ENCODE data around the gene SNAPC4.
"Not testable (repeated sequence)": the region's sequence is repeated elsewhere in the genome, so short reads cannot be mapped to it uniquely, and the experiment has no call there.

Gene SNAPC4

GRCh38 chr9:136407911-136408310, 7.9 kb upstream of the SNAPC4 start:
- peaks cover 47 to 60% (median 53%) of the 10 kb centered on the region in 11 experiments for H3K36me3 ChIP-seq
- no peak for TF ChIP-seq Cebpa-rat (IDR thresholded peaks at IDR 0.05)
- no peak overlapping the region for H3K27ac ChIP-seq
- H3K27me3 ChIP-seq, result no peaks in the 10 kb centered on the region
- H3K9me3 ChIP-seq (replicated peaks in 1 of 11), result no peaks in the 10 kb centered on the region
- peaks cover 62 to 78% (median 70%) of the 10 kb centered on the region in 10 experiments for H3K4me1 ChIP-seq
- H3K4me3 ChIP-seq, result no peak overlapping the region
- peaks cover 28 to 60% (median 44%) of the 10 kb centered on the region in 11 experiments; a peak in 21 of 22 replicates for H4K20me1 ChIP-seq
- peak overlapping the region in 6 of 11 experiments; percentile 8 to 99 (median 25); a peak in 9 of 22 replicates for H3K4me2 ChIP-seq
- peak overlapping the region in 2 of 11 experiments; percentile 4 to 14; a peak in 1 of 22 replicates for H3K9ac ChIP-seq

GRCh38 chr9:136407061-136407460, 7.1 kb upstream of the SNAPC4 start:
- peaks cover 56 to 71% (median 63%) of the 10 kb centered on the region in 10 experiments for H3K4me1 ChIP-seq
- not testable (repeated sequence) for H3K4me2 ChIP-seq

GRCh38 chr9:136405904-136406303, 5.9 kb upstream of the SNAPC4 start:
- peaks cover 46 to 64% (median 54%) of the 10 kb centered on the region in 10 experiments for H3K4me1 ChIP-seq
- H3K9me3 ChIP-seq (replicated peaks in 1 of 11); H3K4me3 ChIP-seq; H3K27me3 ChIP-seq: not testable (repeated sequence)
- H3K4me2 ChIP-seq, result peak overlapping the region; percentile 16 to 90 (median 85); a peak in 16 of 22 replicates
- peak overlapping the region in 9 of 11 experiments; percentile 15 to 75 (median 62); a peak in 12 of 22 replicates for H3K9ac ChIP-seq
- H4K20me1 ChIP-seq, result peaks cover 11 to 49% (median 26%) of the 10 kb centered on the region in 11 experiments; a peak in 17 of 22 replicates
- peaks cover 50 to 66% (median 60%) of the 10 kb centered on the region in 11 experiments for H3K36me3 ChIP-seq
- peak overlapping the region in 2 of 11 experiments; percentile 58 to 67; a peak in 3 of 22 replicates for H3K27ac ChIP-seq

More at GRCh38 chr9:136407061-136407460, 7.1 kb upstream of the SNAPC4 start:
- not testable (repeated sequence) for H3K27me3 ChIP-seq; H3K9me3 ChIP-seq (replicated peaks in 1 of 11); H3K27ac ChIP-seq; H3K4me3 ChIP-seq
- peaks cover 44 to 58% (median 52%) of the 10 kb centered on the region in 11 experiments for H3K36me3 ChIP-seq
- peak overlapping the region in 3 of 11 experiments; percentile 1 to 34 (median 4); a peak in 2 of 22 replicates for H3K9ac ChIP-seq
- H4K20me1 ChIP-seq, result peaks cover 23 to 56% (median 35%) of the 10 kb centered on the region in 11 experiments; a peak in 19 of 22 replicates

- peaks cover 50 to 67% (median 60%) of the 10 kb centered on the region in 11 experiments for H3K36me3 ChIP-seq
- H3K4me2 ChIP-seq, result peak overlapping the region; percentile 80 to 90 (median 86)
- peak overlapping the region in 6 of 11 experiments; percentile 41 to 67 (median 58); a peak in 6 of 22 replicates for H3K27ac ChIP-seq
- H3K9ac ChIP-seq, result peak overlapping the region; percentile 24 to 75 (median 62); a peak in 15 of 22 replicates
- peak in 2 of 11 experiments; percentile 19 to 35; a peak in 1 of 22 replicates for TF ChIP-seq Cebpa-rat (IDR thresholded peaks at IDR 0.05)
- peaks cover 8 to 50% (median 23%) of the 10 kb centered on the region in 11 experiments; a peak in 16 of 22 replicates for H4K20me1 ChIP-seq
- peaks cover 46 to 67% (median 57%) of the 10 kb centered on the region in 10 experiments for H3K4me1 ChIP-seq
- H3K4me3 ChIP-seq, result no peak overlapping the region
- H3K9me3 ChIP-seq (replicated peaks in 1 of 11), result no peaks in the 10 kb centered on the region
- no peaks in the 10 kb centered on the region for H3K27me3 ChIP-seq
Measured at GRCh38 chr9:136405481-136405880, 5.5 kb upstream of the SNAPC4 start.

DNA sequence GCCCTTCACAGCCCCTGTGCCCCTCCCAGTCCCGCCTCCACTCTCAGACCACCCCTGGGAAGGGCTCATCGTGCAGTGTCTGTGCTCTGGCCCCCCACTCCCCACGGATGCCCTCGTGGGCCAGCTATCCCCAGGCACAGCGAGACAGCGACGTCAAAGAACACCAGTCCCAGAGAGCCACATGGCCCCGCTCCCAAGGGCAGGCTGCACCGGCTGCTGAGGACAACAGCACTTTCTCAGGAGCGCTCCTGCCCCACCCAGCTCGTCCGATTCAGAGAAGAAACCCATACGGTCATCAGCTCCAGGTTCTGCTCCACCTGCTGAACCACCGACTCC, 4.8 kb upstream of the SNAPC4 start:
- H3K27me3 ChIP-seq, result no peaks in the 10 kb centered on the region
- peak overlapping the region; percentile 24 to 75 (median 62); a peak in 21 of 22 replicates for H3K9ac ChIP-seq
- H3K27ac ChIP-seq, result peak overlapping the region in 10 of 11 experiments; percentile 3 to 67 (median 58); a peak in 16 of 22 replicates
- no peaks in the 10 kb centered on the region for H3K9me3 ChIP-seq (replicated peaks in 1 of 11)
- peaks cover 43 to 67% (median 59%) of the 10 kb centered on the region in 10 experiments for H3K4me1 ChIP-seq
- H3K4me2 ChIP-seq, result peak overlapping the region; percentile 80 to 90 (median 86)
- H4K20me1 ChIP-seq, result peaks cover 10 to 51% (median 25%) of the 10 kb centered on the region in 11 experiments; a peak in 17 of 22 replicates
- peak overlapping the region in 4 of 10 experiments; percentile 2 to 33 (median 18); a peak in 2 of 20 replicates for H3K4me3 ChIP-seq
- H3K36me3 ChIP-seq, result peaks cover 50 to 67% (median 60%) of the 10 kb centered on the region in 11 experiments
- TF ChIP-seq Cebpa-rat (IDR thresholded peaks at IDR 0.05), result no peak

GRCh38 chr9:136403915-136404800, 4.2 kb upstream of the SNAPC4 start:
- H3K4me3 ChIP-seq, result peak overlapping the region in 3 of 10 experiments; percentile 2 to 33 (median 26); a peak in 2 of 20 replicates
- H3K27ac ChIP-seq, result peak overlapping the region in 10 of 11 experiments; percentile 3 to 67 (median 58); a peak in 18 of 22 replicates
- H4K20me1 ChIP-seq, result peaks cover 16 to 57% (median 28%) of the 10 kb centered on the region in 11 experiments; a peak in 18 of 22 replicates
- H3K9me3 ChIP-seq (replicated peaks in 1 of 11), result no peaks in the 10 kb centered on the region
- H3K9ac ChIP-seq, result peak overlapping the region; percentile 24 to 75 (median 62); a peak in 21 of 22 replicates
- peaks cover 50 to 67% (median 60%) of the 10 kb centered on the region in 11 experiments for H3K36me3 ChIP-seq
- TF ChIP-seq Cebpa-rat (IDR thresholded peaks at IDR 0.05), result no peak
- H3K27me3 ChIP-seq, result no peaks in the 10 kb centered on the region
- H3K4me2 ChIP-seq, result peak overlapping the region; percentile 80 to 90 (median 86)
- H3K4me1 ChIP-seq, result peaks cover 38 to 62% (median 55%) of the 10 kb centered on the region in 10 experiments

DNA sequence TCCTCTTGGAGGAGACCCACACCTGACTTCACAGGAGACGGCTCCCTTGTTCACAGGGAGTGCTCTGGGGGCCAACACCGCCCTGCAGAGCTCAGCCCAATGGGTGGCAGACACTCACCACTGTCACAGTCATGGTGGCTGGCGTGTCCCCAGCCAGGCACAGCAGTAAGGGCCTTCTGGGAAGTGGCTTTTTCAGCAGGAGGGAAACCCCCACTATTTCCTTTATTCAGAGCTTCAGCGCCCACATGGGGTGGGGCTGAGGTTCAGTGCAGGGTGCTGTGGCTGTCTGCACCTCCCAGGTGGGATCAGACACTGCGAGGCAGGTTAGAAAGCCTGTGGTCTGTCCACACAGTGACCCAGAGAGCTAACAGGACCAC, 3.6 kb upstream of the SNAPC4 start:
- Histone ChIP-seq H3K36me3 (peaks cover 50 to 70% (median 60%) of the 10 kb centered on the region in 11 experiments), H3K4me2 (peak overlapping the region; percentile 80 to 90 (median 86)), H3K9me3 (replicated peaks in 1 of 11) (no peaks in the 10 kb centered on the region), H3K27ac (peak overlapping the region in 9 of 11 experiments; percentile 41 to 67 (median 58); a peak in 15 of 22 replicates), H3K4me1 (peaks cover 38 to 62% (median 55%) of the 10 kb centered on the region in 10 experiments), H3K9ac (peak overlapping the region in 10 of 11 experiments; percentile 48 to 75 (median 62); a peak in 17 of 22 replicates), H3K4me3 (no peak overlapping the region), H4K20me1 (peaks cover 18 to 60% (median 33%) of the 10 kb centered on the region in 11 experiments; a peak in 21 of 22 replicates), H3K27me3 (no peaks in the 10 kb centered on the region)
- no peak for TF ChIP-seq Cebpa-rat (IDR thresholded peaks at IDR 0.05)

- no peak for TF ChIP-seq Cebpa-rat (IDR thresholded peaks at IDR 0.05)
- H3K4me2 ChIP-seq, result no peak overlapping the region
- peaks cover 18 to 60% (median 44%) of the 10 kb centered on the region in 11 experiments; a peak in 21 of 22 replicates for H4K20me1 ChIP-seq
- peak overlapping the region in 1 of 11 experiments; percentile 95; a peak in 1 of 22 replicates for H3K9ac ChIP-seq
- no peaks in the 10 kb centered on the region for H3K9me3 ChIP-seq (replicated peaks in 1 of 11)
- H3K27ac ChIP-seq, result no peak overlapping the region
- H3K4me3 ChIP-seq, result no peak overlapping the region
- peaks cover 48 to 72% (median 61%) of the 10 kb centered on the region in 11 experiments for H3K36me3 ChIP-seq
- H3K27me3 ChIP-seq, result no peaks in the 10 kb centered on the region
- peaks cover 41 to 60% (median 49%) of the 10 kb centered on the region in 10 experiments for H3K4me1 ChIP-seq
Measured at GRCh38 chr9:136402067-136402466, 2.1 kb upstream of the SNAPC4 start.
